ENCODE measurements around the gene SYT9. TPM values are rescaled to one million over a fixed set of nuclear protein-coding genes. Genes with fewer than 3 reads are reported as not detected.

The SYT9 gene
- total and polyA plus RNA-seq, 2 donors (not counting 1 experiment from before 2014, with no cell fraction given): not detected

- Histone ChIP-seq H3K9ac (ENCODE audit: low read length) (peak overlapping the region; percentile 100), H2AFZ (ENCODE audit: insufficient read depth, low read depth, low read length, poor library complexity, severe bottlenecking) (peak overlapping the region; percentile 89), H3K36me3 (replicated peaks in 1 of 2; ENCODE audit: control extremely low read depth in 1 of 2, control insufficient read depth in 1 of 2, extremely low read depth in 1 of 2, insufficient read depth in 2 of 2, low read length in 1 of 2) (no peaks in the 10 kb centered on the region), H4K20me1 (ENCODE audit: control insufficient read depth, insufficient read depth, low read length, poor library complexity, severe bottlenecking) (no peaks in the 10 kb centered on the region), H3K27ac (ENCODE audit: low read length in 2 of 2) (peak overlapping the region; percentile 100), H3K79me2 (ENCODE audit: control insufficient read depth, insufficient read depth, low read length) (peaks cover 68% of the 10 kb centered on the region), H3K4me2 (replicated peaks; ENCODE audit: low read depth, low read length, poor library complexity, severe bottlenecking) (peak overlapping the region; percentile 96), H3K4me3 (ENCODE audit: control extremely low read depth in 1 of 5, extremely low read depth in 1 of 5, insufficient read depth in 1 of 5, low read depth in 2 of 5, low read length in 4 of 5) (peak overlapping the region; percentile 83 to 100 (median 97)), H3K27me3 (replicated peaks in 1 of 4; ENCODE audit: control extremely low read depth in 1 of 4, control insufficient read depth in 3 of 4, insufficient read depth in 4 of 4, low read length in 3 of 4) (no peaks in the 10 kb centered on the region), H3K9me3 (ENCODE audit: control extremely low read depth in 1 of 3, control insufficient read depth in 2 of 3, insufficient read depth in 1 of 3, low read length in 2 of 3) (no peaks in the 10 kb centered on the region), H3K4me1 (ENCODE audit: control insufficient read depth in 2 of 2, insufficient read depth in 2 of 2, low read length in 2 of 2) (peaks cover 48 to 62% of the 10 kb centered on the region in 2 donors)
- intact Hi-C loops (cut with micrococcal nuclease): loop anchor here (1.0 to 5.0 kb wide), 7 partner anchors 8 to 475 kb away; partner anchors contain the start of gene EIF3F
- Mint-ChIP-seq H3K27me3 (no peaks in the 10 kb centered on the region), H3K9me3 (ENCODE audit: insufficient read depth) (no peaks in the 10 kb centered on the region), H3K27ac (peak overlapping the region; percentile 99), H3K4me1 (peaks cover 39% of the 10 kb centered on the region), H3K4me3 (peak overlapping the region; percentile 97)
- ATAC-seq (ENCODE audit: low read depth) (peak; percentile 62), DNase-seq (peak; percentile 92)
- under 1% methylated on average over 18 of the region's 18 CpGs for WGBS (ENCODE audit: insufficient coverage)
- POLR2A ChIA-PET: interaction anchor here (0.8 to 1.6 kb wide), 5 partner anchors 8 to 75 kb away, joined by 3 to 7 read pairs (median 4); no protein-coding TSS in a partner anchor
- CTCF ChIA-PET: interaction anchor here (0.6 to 4.5 kb wide), 25 partner anchors 8 to 175 kb away, joined by 3 to 36 read pairs (median 7); partner anchors contain the start of gene OLFML1
- TF ChIP-seq EZH2 (IDR thresholded peaks at IDR 0.05; ENCODE audit: borderline replicate concordance, insufficient read depth, low read depth, low read length, poor library complexity, severe bottlenecking): no peak
- no peak for TF ChIP-seq CTCF (IDR thresholded peaks at IDR 0.05)
These were observed 261.0 kb downstream of the SYT9 start for GRCh38 chr11:7512525-7513233.

All from B cell (primary cell).